ENCODE results near the gene CEL. TPM values are rescaled to one million over a fixed set of nuclear protein-coding genes. Genes with fewer than 3 reads are reported as not detected.

CEL gene
- total RNA-seq, 2 experiments from 2014 or later: 1.2 to 1.8 TPM

- no peaks in the 10 kb centered on the region for H3K4me1 ChIP-seq (ENCODE audit: insufficient read depth, low read length, poor library complexity, severe bottlenecking)
- H3K79me2 ChIP-seq (ENCODE audit: insufficient read depth, low read depth, low read length): no peaks in the 10 kb centered on the region
- no peaks in the 10 kb centered on the region for H3K9me3 ChIP-seq (ENCODE audit: low read length)
- intact Hi-C loops (cut with micrococcal nuclease; ENCODE audit: unreplicated experiment): no loop called here
- TF ChIP-seq EZH2phosphoT487 (IDR thresholded peaks at IDR 0.05; ENCODE audit: borderline replicate concordance, low read depth, low read length) (no peak), CTCF (conservative IDR thresholded peaks at IDR 0.05; ENCODE audit: low read length) (no peak)
- H3K27ac ChIP-seq (ENCODE audit: low read depth, low read length, poor library complexity, severe bottlenecking): no peak overlapping the region
- ChIA-PET POLR2A (interaction anchor here (0.6 kb wide), 1 partner anchor 9 kb away, joined by 4 read pairs; no protein-coding TSS in a partner anchor), CTCF (ENCODE audit: unreplicated experiment) (no interaction called here)
- no peak overlapping the region for H3K4me3 ChIP-seq (ENCODE audit: low read depth, low read length, poor library complexity, severe bottlenecking)
- BruUV-seq (replicated peaks): no TSS peak
- H3K4me2 ChIP-seq (ENCODE audit: low read length): no peak overlapping the region
- no peaks in the 10 kb centered on the region for H3K9me2 ChIP-seq (ENCODE audit: insufficient read depth, low read length)
- H4K20me1 ChIP-seq (ENCODE audit: insufficient read depth, low read length): no peaks in the 10 kb centered on the region
- no peak overlapping the region for H2AFZ ChIP-seq (ENCODE audit: low read length)
- peaks cover 80% of the 10 kb centered on the region for H3K36me3 ChIP-seq (ENCODE audit: insufficient read depth, low read length)
- no peak for DNase-seq (ENCODE audit: low spot score)
Measured at GRCh38 chr9:133051966-133052539, 9.7 kb upstream of the CEL start.

GRCh38 chr9:133054194-133054890 lies 7.4 kb upstream of the CEL start:
- Histone ChIP-seq H3K9me3 (ENCODE audit: low read length) (no peaks in the 10 kb centered on the region), H2AFZ (ENCODE audit: low read length) (no peak overlapping the region), H3K4me3 (ENCODE audit: low read depth, low read length, poor library complexity, severe bottlenecking) (no peak overlapping the region), H3K9me2 (ENCODE audit: insufficient read depth, low read length) (no peaks in the 10 kb centered on the region), H3K4me2 (ENCODE audit: low read length) (no peak overlapping the region), H3K27ac (ENCODE audit: low read depth, low read length, poor library complexity, severe bottlenecking) (no peak overlapping the region), H3K79me2 (ENCODE audit: insufficient read depth, low read depth, low read length) (no peaks in the 10 kb centered on the region), H3K4me1 (ENCODE audit: insufficient read depth, low read length, poor library complexity, severe bottlenecking) (peaks cover 13% of the 10 kb centered on the region), H3K36me3 (ENCODE audit: insufficient read depth, low read length) (peaks cover 83% of the 10 kb centered on the region), H4K20me1 (ENCODE audit: insufficient read depth, low read length) (no peaks in the 10 kb centered on the region)
- ChIA-PET CTCF (ENCODE audit: unreplicated experiment) (no interaction called here), POLR2A (no interaction called here)
- no peak for DNase-seq (ENCODE audit: low spot score)
- intact Hi-C loops (cut with micrococcal nuclease; ENCODE audit: unreplicated experiment): no loop called here
- no peak for TF ChIP-seq EZH2phosphoT487 (IDR thresholded peaks at IDR 0.05; ENCODE audit: borderline replicate concordance, low read depth, low read length)
- BruUV-seq (replicated peaks): no TSS peak

GRCh38 chr9:133054966-133055365 lies 6.8 kb upstream of the CEL start:
- no peak overlapping the region for H3K27ac ChIP-seq (ENCODE audit: low read depth, low read length, poor library complexity, severe bottlenecking)
- no peaks in the 10 kb centered on the region for H3K9me3 ChIP-seq (ENCODE audit: low read length)
- no TSS peak for BruUV-seq (replicated peaks)
- no peaks in the 10 kb centered on the region for H3K79me2 ChIP-seq (ENCODE audit: insufficient read depth, low read depth, low read length)
- no peak overlapping the region for H2AFZ ChIP-seq (ENCODE audit: low read length)
- peaks cover 19% of the 10 kb centered on the region for H3K4me1 ChIP-seq (ENCODE audit: insufficient read depth, low read length, poor library complexity, severe bottlenecking)
- H3K9me2 ChIP-seq (ENCODE audit: insufficient read depth, low read length): no peaks in the 10 kb centered on the region
- H4K20me1 ChIP-seq (ENCODE audit: insufficient read depth, low read length): no peaks in the 10 kb centered on the region
- ChIA-PET CTCF (ENCODE audit: unreplicated experiment) (no interaction called here), POLR2A (no interaction called here)
- peaks cover 77% of the 10 kb centered on the region for H3K36me3 ChIP-seq (ENCODE audit: insufficient read depth, low read length)
- H3K4me3 ChIP-seq (ENCODE audit: low read depth, low read length, poor library complexity, severe bottlenecking): no peak overlapping the region
- intact Hi-C loops (cut with micrococcal nuclease; ENCODE audit: unreplicated experiment): no loop called here
- no peak for TF ChIP-seq CTCF (conservative IDR thresholded peaks at IDR 0.05; ENCODE audit: low read length)
- TF ChIP-seq EZH2phosphoT487 (IDR thresholded peaks at IDR 0.05; ENCODE audit: borderline replicate concordance, low read depth, low read length): no peak
- no peak for DNase-seq (ENCODE audit: low spot score)
- H3K4me2 ChIP-seq (ENCODE audit: low read length): no peak overlapping the region
